Karpas-422 (cell line): Measurements from ENCODE around the gene ZNF580. TPM values are rescaled to one million over a fixed set of nuclear protein-coding genes. Genes with fewer than 3 reads are reported as not detected.

Experiments
- DNase-seq: peaks from one replicate; pipeline ENCODE4 v3.0.0-alpha.2; 2015
- H2AFZ ChIP-seq: fragments of 200-600 bp; sonication (generic); 2 replicates; pipeline ENCODE4 v1.6.1; 2014; ENCODE audit warnings: antibody characterized with exemption, low read length, mixed read lengths
- H3K27ac ChIP-seq: fragments of 200-600 bp; sonication (generic); 2 replicates; pipeline ENCODE4 v1.5.1; 2014; ENCODE audit warnings: mild to moderate bottlenecking, low read length, moderate library complexity
- H3K27me3 ChIP-seq: fragments of 200-600 bp; sonication (generic); 2 replicates; pipeline ENCODE4 v1.6.1; 2014; ENCODE audit warnings: low read length, mixed read lengths
- H3K36me3 ChIP-seq: fragments of 200-600 bp; sonication (generic); 2 replicates; pipeline ENCODE4 v1.6.1; 2014; ENCODE audit warnings: low read length, mixed read lengths; ENCODE audit not compliant: insufficient read depth
- H3K4me1 ChIP-seq: fragments of 200-600 bp; sonication (generic); 2 replicates; pipeline ENCODE4 v1.6.1; 2014; ENCODE audit warnings: mild to moderate bottlenecking, low read length, mixed read lengths
- H3K4me2 ChIP-seq: fragments of 200-600 bp; sonication (generic); 2 replicates; pipeline ENCODE4 v1.6.1; 2014; ENCODE audit warnings: low read length, low read depth, mild to moderate bottlenecking; ENCODE audit not compliant: poor library complexity, severe bottlenecking
- H3K4me3 ChIP-seq: fragments of 200-600 bp; sonication (generic); 2 replicates; pipeline ENCODE4 v1.5.1; 2014; ENCODE audit warnings: mild to moderate bottlenecking, antibody characterized with exemption, low read length, mixed read lengths
- H3K79me2 ChIP-seq: fragments of 200-600 bp; sonication (generic); 2 replicates; pipeline ENCODE4 v1.6.1; 2014; ENCODE audit warnings: mild to moderate bottlenecking, low read length, mixed read lengths
- H3K9ac ChIP-seq: fragments of 200-600 bp; sonication (generic); 2 replicates; pipeline ENCODE4 v1.6.0; 2014; ENCODE audit warnings: low read length
- H3K9me2 ChIP-seq: fragments of 200-600 bp; sonication (generic), shearing (Covaris generic); replicated peaks from 2 replicates; pipeline ENCODE4 v1.6.0; 2014; ENCODE audit warnings: mild to moderate bottlenecking, low read length, moderate library complexity; ENCODE audit not compliant: insufficient read depth
- H3K9me3 ChIP-seq: fragments of 300-700, 200-600 bp; sonication (generic); 2 replicates; pipeline ENCODE4 v1.6.1; 2014; ENCODE audit warnings: low read length, mixed read lengths
- H4K20me1 ChIP-seq: fragments of 200-600 bp; sonication (generic); 2 replicates; pipeline ENCODE4 v1.6.1; 2014; ENCODE audit warnings: mild to moderate bottlenecking, antibody characterized with exemption, low read length, low read depth; ENCODE audit not compliant: insufficient read depth
- total RNA-seq: library from RNA; depleted of rRNA; stranded (reverse); fragments of >200 nt; shearing (Covaris generic); gene quantifications from 2 replicates; pipeline ENCODE4 v1.2.3, GENCODE V29; 2014; ENCODE audit warnings: low replicate concordance

Gene ZNF580
- total RNA-seq, 1 experiment from 2014 or later, result 47.5 TPM

DNA sequence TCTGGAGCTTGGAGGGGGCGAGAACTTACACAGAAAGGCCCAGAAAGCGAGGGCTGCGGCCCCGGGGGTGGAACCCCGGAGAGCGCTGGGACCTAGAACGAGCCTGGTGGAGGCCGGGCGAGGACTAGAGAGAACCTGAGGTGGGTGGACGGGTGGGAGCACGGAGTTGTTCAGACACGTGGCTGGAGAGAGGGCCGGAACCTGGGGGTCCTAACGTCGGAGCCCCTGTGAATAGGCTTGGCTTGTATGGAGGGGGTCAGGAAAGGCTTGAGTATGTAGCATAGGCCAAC lies 3.0 kb downstream of the ZNF580 start:
- Histone ChIP-seq H3K27me3 (no peaks in the 10 kb centered on the region), H3K4me3 (peak overlapping the region; percentile 95), H3K79me2 (peaks cover 54% of the 10 kb centered on the region), H3K36me3 (peaks cover 15% of the 10 kb centered on the region), H3K9ac (peak overlapping the region; percentile 99), H4K20me1 (no peaks in the 10 kb centered on the region; the same call in 1 of the 2 replicates), H2AFZ (no peak overlapping the region), H3K9me2 (no peaks in the 10 kb centered on the region), H3K9me3 (no peaks in the 10 kb centered on the region), H3K4me2 (peak overlapping the region; percentile 93), H3K27ac (peak overlapping the region; percentile 96), H3K4me1 (peaks cover 64% of the 10 kb centered on the region)
- no peak for DNase-seq

DNA sequence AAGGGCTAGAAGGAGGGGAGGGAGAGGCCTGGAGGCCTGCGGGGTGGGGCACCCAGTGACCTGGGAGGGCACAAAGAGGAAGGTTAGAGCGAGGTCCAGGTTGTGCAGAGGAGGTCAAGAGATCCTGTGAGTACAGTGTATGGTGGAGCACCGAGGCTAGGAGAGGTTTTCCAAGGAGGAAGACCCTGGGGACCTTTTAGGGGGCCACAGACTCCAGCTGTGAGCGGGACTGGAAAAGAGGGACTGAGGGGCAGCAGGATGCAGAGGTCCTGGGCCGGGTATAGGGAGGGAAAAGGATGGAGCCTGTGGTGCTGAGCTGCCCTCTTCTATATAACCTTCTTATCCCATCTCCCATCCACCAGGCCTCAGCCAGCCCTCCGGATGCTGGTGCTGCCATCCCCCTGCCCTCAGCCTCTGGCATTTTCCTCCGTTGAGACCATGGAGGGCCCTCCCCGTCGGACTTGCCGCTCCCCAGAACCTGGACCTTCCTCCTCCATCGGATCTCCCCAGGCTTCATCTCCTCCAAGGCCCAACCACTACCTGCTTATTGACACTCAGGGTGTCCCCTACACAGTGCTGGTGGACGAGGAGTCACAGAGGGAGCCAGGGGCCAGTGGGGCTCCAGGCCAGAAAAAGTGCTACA lies 3.5 kb downstream of the ZNF580 start:
- Histone ChIP-seq H3K79me2 (peaks cover 58% of the 10 kb centered on the region), H3K9me3 (no peaks in the 10 kb centered on the region), H2AFZ (no peak overlapping the region), H3K4me1 (peaks cover 66% of the 10 kb centered on the region), H3K9me2 (no peaks in the 10 kb centered on the region), H4K20me1 (no peaks in the 10 kb centered on the region; the same call in 1 of the 2 replicates), H3K4me2 (peak overlapping the region; percentile 93), H3K27me3 (no peaks in the 10 kb centered on the region), H3K9ac (peak overlapping the region; percentile 99), H3K27ac (peak overlapping the region; percentile 96), H3K4me3 (peak overlapping the region; percentile 95), H3K36me3 (peaks cover 15% of the 10 kb centered on the region)
- DNase-seq, result peak; percentile 67

DNA sequence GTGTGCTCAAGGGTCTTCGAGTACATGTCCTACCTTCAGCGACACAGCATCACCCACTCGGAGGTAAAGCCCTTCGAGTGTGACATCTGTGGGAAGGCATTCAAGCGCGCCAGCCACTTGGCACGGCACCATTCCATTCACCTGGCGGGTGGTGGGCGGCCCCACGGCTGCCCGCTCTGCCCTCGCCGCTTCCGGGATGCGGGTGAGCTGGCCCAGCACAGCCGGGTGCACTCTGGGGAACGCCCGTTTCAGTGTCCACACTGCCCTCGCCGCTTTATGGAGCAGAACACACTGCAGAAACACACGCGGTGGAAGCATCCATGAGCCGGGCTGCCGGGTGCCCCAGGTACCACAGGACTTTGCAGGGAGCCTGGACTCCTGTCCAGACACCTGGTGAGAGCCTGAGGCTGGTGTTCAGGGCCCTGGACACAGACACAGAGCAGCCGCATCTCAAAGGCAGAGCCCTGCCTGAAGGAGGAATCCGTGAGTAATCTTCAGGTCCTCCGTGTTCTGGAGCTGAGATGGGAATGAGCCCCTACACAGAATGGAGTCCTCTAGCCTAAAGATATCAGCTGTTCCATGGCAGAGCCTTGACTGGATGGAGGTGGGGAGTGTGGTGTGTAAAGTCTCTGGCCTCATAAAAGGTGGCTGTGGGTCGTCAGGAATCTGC lies 4.2 kb downstream of the ZNF580 start:
- Histone ChIP-seq H3K4me1 (peaks cover 65% of the 10 kb centered on the region), H3K9ac (peak overlapping the region; percentile 99)

DNA sequence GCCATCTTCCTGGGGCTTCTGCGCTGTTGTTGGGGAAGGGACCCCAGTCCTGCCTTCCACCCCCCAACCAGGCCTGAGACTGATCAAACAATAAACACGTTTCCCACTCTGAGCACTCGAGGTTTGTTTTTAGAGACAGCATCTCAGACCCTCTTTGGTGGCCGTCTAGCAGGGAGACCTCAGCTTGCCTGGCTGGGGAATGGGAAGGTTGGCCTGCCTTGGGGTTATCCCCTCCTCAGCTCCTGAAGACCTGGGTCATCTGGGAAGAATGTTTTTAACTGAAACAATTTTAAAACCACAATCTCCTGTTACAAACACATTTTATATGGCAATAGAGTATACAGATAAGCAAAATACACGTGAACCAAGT lies 4.7 kb downstream of the ZNF580 start:
- Histone ChIP-seq H3K27me3 (no peaks in the 10 kb centered on the region), H2AFZ (no peak overlapping the region), H3K9ac (peak overlapping the region; percentile 99), H3K79me2 (peaks cover 61% of the 10 kb centered on the region), H3K27ac (peak overlapping the region; percentile 96), H3K36me3 (peaks cover 15% of the 10 kb centered on the region), H3K9me2 (no peaks in the 10 kb centered on the region), H3K4me1 (peaks cover 59% of the 10 kb centered on the region), H3K9me3 (no peaks in the 10 kb centered on the region), H3K4me2 (peak overlapping the region; percentile 93), H3K4me3 (peak overlapping the region; percentile 95), H4K20me1 (no peaks in the 10 kb centered on the region; the same call in 1 of the 2 replicates)
- no peak for DNase-seq

More for the DNA sequence above, 4.2 kb downstream of the ZNF580 start:
- Histone ChIP-seq H3K4me3 (peak overlapping the region; percentile 95), H3K4me2 (peak overlapping the region; percentile 93), H3K27me3 (no peaks in the 10 kb centered on the region), H3K36me3 (peaks cover 15% of the 10 kb centered on the region), H3K9me2 (no peaks in the 10 kb centered on the region), H4K20me1 (no peaks in the 10 kb centered on the region; the same call in 1 of the 2 replicates), H2AFZ (no peak overlapping the region), H3K9me3 (no peaks in the 10 kb centered on the region), H3K79me2 (peaks cover 61% of the 10 kb centered on the region), H3K27ac (peak overlapping the region; percentile 96)
- peak; percentile 83 for DNase-seq

DNA sequence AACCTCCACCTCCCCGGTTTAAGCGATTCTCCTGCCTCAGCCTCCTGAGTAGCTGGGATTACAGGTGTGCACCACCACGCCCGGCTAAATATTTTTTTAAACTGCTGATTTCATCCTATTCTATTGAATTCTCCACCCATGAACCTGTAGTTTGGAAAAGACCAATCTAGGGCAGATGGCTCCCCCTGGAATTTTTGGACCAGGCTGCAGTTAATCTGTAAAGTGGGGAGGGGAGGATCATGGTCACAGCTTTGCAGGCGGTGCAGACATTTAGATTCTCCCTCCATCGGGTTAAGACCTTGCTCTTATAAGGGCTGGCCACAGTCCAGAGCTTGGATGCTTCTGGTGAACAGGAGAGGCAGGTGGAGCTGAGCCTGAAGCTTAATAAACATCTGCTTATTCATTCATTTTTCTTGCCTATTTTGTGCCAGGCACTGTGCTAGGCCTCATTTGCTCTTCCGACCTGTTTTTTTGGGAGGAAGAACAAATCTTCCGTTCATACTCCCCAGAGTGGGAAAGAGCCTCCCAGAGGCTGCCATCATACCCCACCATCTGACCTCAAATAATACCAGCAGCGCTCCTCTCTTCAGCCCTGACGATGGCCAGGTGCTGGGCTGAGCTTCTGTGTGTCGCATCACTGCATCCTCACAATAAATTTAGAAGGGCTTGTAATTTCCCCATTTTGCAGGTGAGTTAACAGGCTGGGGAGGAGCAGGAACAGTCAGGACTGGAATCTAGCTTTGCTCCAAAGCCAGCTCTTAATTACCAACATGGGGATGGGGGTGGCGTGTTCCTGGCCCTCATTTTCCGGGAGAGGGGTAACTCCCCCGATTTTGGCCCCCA lies 6.3 kb downstream of the ZNF580 start:
- Histone ChIP-seq H3K4me1 (peaks cover 58% of the 10 kb centered on the region), H3K27ac (peak overlapping the region; percentile 96), H3K36me3 (peaks cover 15% of the 10 kb centered on the region), H3K9me3 (no peaks in the 10 kb centered on the region), H3K79me2 (peaks cover 51% of the 10 kb centered on the region), H4K20me1 (no peaks in the 10 kb centered on the region; the same call in 1 of the 2 replicates), H3K9ac (peak overlapping the region; percentile 87), H3K9me2 (no peaks in the 10 kb centered on the region), H3K27me3 (no peaks in the 10 kb centered on the region), H2AFZ (no peak overlapping the region), H3K4me3 (peak overlapping the region; percentile 67), H3K4me2 (peak overlapping the region; percentile 74)
- peak; percentile 94 for DNase-seq

DNA sequence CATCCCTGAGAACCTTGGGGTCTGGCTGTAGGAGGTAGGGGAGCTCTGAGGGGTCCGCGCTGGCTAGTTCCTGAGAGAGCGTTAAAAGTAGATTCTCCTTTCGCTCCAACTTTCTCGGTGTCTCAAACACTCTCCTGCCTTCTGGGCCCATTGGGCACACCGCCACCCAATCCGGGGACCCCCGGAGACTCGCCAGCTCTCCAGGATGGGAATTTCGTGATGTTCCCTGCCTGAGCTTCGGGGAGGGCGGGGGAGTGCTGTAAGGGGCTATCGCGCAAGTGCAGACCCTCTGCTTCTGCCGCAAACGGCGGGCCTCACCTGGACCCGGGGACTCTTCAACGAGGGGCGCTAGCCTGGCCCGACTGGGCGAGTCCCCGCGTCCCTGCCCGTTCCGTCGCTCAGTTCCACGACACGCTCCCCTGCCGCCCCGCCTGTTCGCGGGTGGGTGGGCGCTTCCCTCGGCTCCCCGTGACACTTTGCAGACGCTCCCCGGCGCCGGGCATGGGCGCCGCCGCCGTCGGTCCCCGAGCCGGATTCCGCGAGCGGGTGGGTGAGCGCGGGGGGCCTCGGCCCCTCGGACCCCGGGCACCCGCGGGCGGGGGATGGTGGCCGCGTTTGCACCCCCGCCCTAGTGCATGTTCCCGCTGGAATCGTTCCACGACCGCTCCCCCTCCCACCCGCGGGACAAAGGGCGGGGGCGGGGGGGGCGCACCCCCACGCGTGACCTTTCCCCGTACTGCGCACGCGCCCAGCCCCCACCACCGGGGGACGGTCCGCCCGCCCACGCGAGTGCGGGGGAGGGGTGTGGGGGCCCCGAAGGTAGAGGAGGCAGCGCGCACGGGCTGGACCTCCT lies 7.2 kb downstream of the ZNF580 start, which contains the start of gene CCDC106:
Gene CCDC106 (plus strand): TSS at position 481 of the 853 bp plus-strand sequence. CDS start 835 bp downstream, outside the sequence.
- Histone ChIP-seq H3K27ac (peak within 1 kb of the TSS; percentile 96), H2AFZ (no peak within 1 kb of the TSS; the same call in 1 of the 2 replicates), H3K27me3 (no peaks in the 10 kb centered on the region), H3K9ac (peak within 1 kb of the TSS; percentile 87), H3K9me2 (no peaks in the 10 kb centered on the region), H3K36me3 (peaks cover 15% of the 10 kb centered on the region), H4K20me1 (no peaks in the 10 kb centered on the region; the same call in 1 of the 2 replicates), H3K4me3 (peak within 1 kb of the TSS; percentile 67), H3K79me2 (peaks cover 43% of the 10 kb centered on the region), H3K4me1 (peaks cover 51% of the 10 kb centered on the region), H3K9me3 (no peaks in the 10 kb centered on the region), H3K4me2 (peak within 1 kb of the TSS; percentile 74)
- DNase-seq, result peak; percentile 92

DNA sequence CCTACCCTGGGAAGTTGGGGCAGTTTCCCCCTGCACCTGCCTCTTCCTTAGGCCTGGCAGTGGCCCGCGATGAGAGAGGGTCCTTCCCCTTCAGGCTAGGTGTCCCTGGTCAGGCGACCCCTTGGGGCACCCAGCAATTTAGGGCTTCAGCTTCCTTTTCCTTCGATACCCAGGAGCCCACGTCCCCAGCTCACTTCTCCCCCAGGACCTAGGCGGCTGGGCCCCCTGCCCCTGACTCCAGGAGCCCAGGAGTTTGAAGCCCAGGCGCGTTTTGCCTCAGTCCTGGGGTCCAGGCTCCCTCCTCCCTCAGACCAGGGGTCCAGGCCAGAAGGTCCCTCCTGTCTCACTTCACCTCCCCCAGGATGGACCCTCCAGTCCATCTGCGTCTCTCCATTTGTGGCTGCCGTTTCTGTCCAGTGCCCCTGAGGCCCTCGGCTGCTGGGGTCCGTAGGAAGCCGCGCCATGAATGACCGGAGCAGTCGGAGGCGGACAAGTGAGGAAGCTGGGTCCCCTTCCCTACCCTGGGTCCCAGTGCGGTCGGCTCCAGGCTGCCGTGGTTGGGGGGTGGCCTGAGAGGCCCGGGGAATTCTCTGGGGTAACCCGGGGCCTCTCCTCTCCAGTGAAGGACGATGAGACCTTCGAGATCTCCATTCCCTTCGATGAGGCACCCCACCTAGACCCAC lies 7.9 kb downstream of the ZNF580 start:
- peak overlapping the region; percentile 74 for H3K4me2 ChIP-seq
- H3K79me2 ChIP-seq, result peaks cover 35% of the 10 kb centered on the region
- H3K4me1 ChIP-seq, result peaks cover 49% of the 10 kb centered on the region
- H3K27ac ChIP-seq, result peak overlapping the region; percentile 96
- no peaks in the 10 kb centered on the region; the same call in 1 of the 2 replicates for H4K20me1 ChIP-seq
- H3K9ac ChIP-seq, result peak overlapping the region; percentile 87
- no peaks in the 10 kb centered on the region for H3K9me3 ChIP-seq
- peaks cover 15% of the 10 kb centered on the region for H3K36me3 ChIP-seq
- peak overlapping the region; percentile 67 for H3K4me3 ChIP-seq
- no peaks in the 10 kb centered on the region for H3K27me3 ChIP-seq
- no peak for DNase-seq
- H3K9me2 ChIP-seq, result no peaks in the 10 kb centered on the region
- H2AFZ ChIP-seq, result no peak overlapping the region
